Naive thymus-derived CD8-positive, alpha-beta T cell (primary cell): Measurements from ENCODE around the gene APOB. TPM values are rescaled to one million over a fixed set of nuclear protein-coding genes. Genes with fewer than 3 reads are reported as not detected.

ENCODE experiments used
- ATAC-seq, 2 donors: fragments of 150-1000 bp; cut with Tn5 transposase in 1 of 2; sonication (Bioruptor Pico), chemical (Tn5 transposase) in 1 of 2; 1 replicate in 1 of 2; 2 replicates in 1 of 2; pipeline ENCODE4 v1.10.0; 2021; ENCODE audit warnings: mild to moderate bottlenecking in 2 of 2, moderate library complexity in 2 of 2
- POLR2A ChIA-PET: fragments of 350-600 bp; sonication (Branson Sonifier 250); formaldehyde crosslinking; loops from one replicate; lab custom pipeline; 2021; ENCODE audit warnings: antibody characterized with exemption; lab: Charles Lee
- DNase-seq, 10 donors: peaks; one replicate each; pipeline versions ENCODE4 v3.0.0 to v3.0.0-alpha.2; 2020 to 2022
- H3K27ac Mint-ChIP-seq, 10 donors: one replicate each; pipeline ENCODE4 v1.8.0; 2020 to 2022; ENCODE audit warnings: mild to moderate bottlenecking in 10 of 10, mixed read lengths in 10 of 10, moderate library complexity in 4 of 10, inconsistent platforms in 1 of 10
- H3K27me3 Mint-ChIP-seq, 5 donors: one replicate each; pipeline ENCODE4 v1.8.0; 2021 to 2022; ENCODE audit warnings: mixed read lengths in 5 of 5
- H3K36me3 Mint-ChIP-seq, 3 donors: one replicate each; pipeline ENCODE4 v1.8.0; 2020 to 2022; ENCODE audit warnings: mixed read lengths in 3 of 3, mild to moderate bottlenecking in 2 of 3, inconsistent platforms in 1 of 3
- H3K4me1 Mint-ChIP-seq, 4 donors: one replicate each; pipeline ENCODE4 v1.8.0; 2021 to 2022; ENCODE audit warnings: mixed read lengths in 4 of 4
- H3K4me3 Mint-ChIP-seq, 10 donors: one replicate each; pipeline ENCODE4 v1.8.0; 2020 to 2022; ENCODE audit warnings: mild to moderate bottlenecking in 10 of 10, mixed read lengths in 10 of 10, moderate library complexity in 6 of 10, inconsistent platforms in 1 of 10
- H3K9me3 Mint-ChIP-seq, 9 donors: one replicate each; pipeline ENCODE4 v1.8.0; 2020 to 2022; ENCODE audit warnings: mixed read lengths in 9 of 9, mild to moderate bottlenecking in 3 of 9, inconsistent platforms in 1 of 9, moderate library complexity in 1 of 9
- polyA plus RNA-seq, 3 donors: library from polyadenylated mRNA; unstranded; fragments of 300-500 nt; fragmentation: Illumina TruSeq; gene quantifications; one replicate each; pipeline ENCODE4 v1.2.3, GENCODE V29; 2021
- total RNA-seq, 8 experiments: library from RNA in 2 of 8; stranded (reverse) in 2 of 8; gene quantifications; one replicate each; pipeline ENCODE4 v1.2.3 and lab custom pipeline; 2021 to 2026

APOB gene
- total and polyA plus RNA-seq, 5 experiments from 2014 or later: not detected

DNA sequence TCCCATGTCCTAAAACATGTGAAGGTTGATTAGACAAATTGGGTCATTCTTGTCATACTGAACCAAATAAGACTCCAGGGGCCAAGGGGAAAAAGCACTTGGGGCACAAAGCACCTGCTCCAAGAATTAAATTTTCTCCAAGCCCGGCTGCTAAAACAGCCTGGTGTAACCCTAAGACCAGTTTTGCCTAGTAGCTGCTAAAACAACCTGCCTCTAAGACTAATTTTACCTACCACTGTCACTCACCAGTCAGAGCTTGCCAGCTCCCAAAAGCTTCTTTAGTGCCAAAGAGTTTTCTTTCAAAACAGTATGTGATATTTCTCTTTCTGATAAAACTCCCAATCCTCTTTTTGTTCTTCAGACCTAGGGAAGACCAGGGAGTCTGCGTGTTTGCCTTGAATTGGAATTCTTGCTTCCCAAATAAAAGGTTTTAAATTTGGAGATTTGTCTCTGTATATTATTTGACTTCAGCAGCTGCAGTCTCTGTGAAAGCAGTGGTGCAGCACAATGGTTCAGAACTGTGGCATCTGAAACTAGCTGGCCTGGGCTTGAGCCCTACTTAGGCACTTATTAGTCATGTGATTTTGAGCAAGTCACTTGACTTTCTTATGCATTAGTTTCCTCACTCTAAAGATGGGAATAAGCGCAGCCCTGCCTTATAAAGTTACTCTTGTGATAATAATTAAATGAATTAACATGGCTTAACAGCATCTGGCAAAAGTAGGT lies 16.2 kb upstream of the APOB start:
- no peak overlapping the region for H3K4me3 Mint-ChIP-seq
- H3K9me3 Mint-ChIP-seq: peaks cover 0 to 3% (median 0%) of the 10 kb centered on the region in 9 donors
- H3K27ac Mint-ChIP-seq: no peak overlapping the region
- H3K27me3 Mint-ChIP-seq: peaks cover 4 to 10% (median 7%) of the 10 kb centered on the region in 5 donors
- ATAC-seq (no peak), DNase-seq (no peak)
- no peaks in the 10 kb centered on the region for H3K36me3 Mint-ChIP-seq
- POLR2A ChIA-PET: no interaction called here
- H3K4me1 Mint-ChIP-seq: no peaks in the 10 kb centered on the region

DNA sequence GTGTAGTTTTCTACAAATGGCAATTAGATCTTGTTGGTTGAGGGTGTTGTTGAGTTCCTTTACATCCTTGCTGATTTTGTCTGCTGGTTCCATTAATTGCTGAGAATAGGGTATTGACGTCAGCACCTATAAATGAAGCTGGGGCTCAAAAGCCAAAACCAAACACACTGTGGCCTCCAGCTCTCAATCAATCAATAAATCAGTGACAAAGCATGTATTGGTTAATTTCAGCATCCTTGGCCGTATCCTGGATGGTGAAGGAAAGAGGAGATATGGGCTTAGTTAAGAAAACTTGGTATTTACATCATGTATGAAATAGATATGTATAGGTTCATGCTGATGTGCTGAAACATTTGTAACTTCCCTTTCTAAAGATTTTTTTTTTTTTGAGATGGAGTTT lies 13.2 kb upstream of the APOB start:
- ATAC-seq: no peak
- peaks cover 9 to 20% (median 13%) of the 10 kb centered on the region in 5 donors for H3K27me3 Mint-ChIP-seq
- POLR2A ChIA-PET: no interaction called here
- no peak overlapping the region for H3K4me3 Mint-ChIP-seq
- no peak overlapping the region for H3K27ac Mint-ChIP-seq
- no peak for DNase-seq
- H3K36me3 Mint-ChIP-seq: no peaks in the 10 kb centered on the region
- H3K9me3 Mint-ChIP-seq: peaks cover 0 to 3% (median 0%) of the 10 kb centered on the region in 9 donors
- no peaks in the 10 kb centered on the region for H3K4me1 Mint-ChIP-seq

DNA sequence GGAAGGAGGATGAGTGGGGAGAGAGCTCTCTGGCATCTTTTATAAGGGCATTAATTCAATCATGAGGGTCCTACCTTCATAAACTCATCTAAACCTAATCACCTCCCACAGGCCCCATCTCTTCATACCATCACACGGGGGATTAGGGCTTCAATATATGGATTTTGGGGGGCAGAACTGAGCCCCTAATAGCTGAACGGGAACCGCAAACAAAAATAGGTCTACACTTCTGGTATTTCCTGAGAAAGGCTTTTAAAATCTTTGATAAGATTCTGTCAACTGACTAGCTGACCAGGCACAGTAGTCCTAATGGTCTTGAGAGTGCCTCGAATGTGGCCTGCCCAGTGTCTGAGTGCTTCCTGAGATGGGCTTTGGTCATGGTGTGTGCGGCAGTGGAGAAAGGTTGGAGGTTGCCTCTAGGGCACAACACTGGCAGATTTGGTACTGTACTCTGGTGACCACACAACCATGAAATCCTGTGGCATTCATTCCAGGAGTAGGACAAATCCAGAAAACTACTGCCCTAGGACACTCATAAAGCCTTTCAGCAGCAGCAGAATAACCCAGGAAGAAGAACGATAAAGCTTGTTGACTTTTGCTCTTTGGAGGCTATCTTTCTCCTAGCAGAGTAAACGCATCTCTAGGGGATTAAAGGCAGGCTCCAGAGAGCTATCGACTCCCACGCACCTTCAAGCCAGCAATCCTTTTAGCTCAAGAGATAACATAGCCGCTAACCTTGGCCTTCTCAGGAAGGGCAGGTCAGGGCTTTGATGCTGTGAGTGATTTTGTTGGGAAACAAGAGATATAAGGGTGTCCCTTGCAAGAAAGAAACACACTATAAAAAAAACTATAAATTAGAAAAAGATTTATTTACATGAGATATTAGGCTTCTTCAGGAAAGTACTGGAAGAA lies 12.3 kb upstream of the APOB start:
- Mint-ChIP-seq H3K4me3 (no peak overlapping the region), H3K27me3 (peaks cover 9 to 20% (median 13%) of the 10 kb centered on the region in 5 donors), H3K27ac (no peak overlapping the region), H3K9me3 (peaks cover 0 to 3% (median 0%) of the 10 kb centered on the region in 9 donors), H3K36me3 (no peaks in the 10 kb centered on the region), H3K4me1 (no peaks in the 10 kb centered on the region)
- POLR2A ChIA-PET: no interaction called here
- DNase-seq (no peak), ATAC-seq (no peak)

DNA sequence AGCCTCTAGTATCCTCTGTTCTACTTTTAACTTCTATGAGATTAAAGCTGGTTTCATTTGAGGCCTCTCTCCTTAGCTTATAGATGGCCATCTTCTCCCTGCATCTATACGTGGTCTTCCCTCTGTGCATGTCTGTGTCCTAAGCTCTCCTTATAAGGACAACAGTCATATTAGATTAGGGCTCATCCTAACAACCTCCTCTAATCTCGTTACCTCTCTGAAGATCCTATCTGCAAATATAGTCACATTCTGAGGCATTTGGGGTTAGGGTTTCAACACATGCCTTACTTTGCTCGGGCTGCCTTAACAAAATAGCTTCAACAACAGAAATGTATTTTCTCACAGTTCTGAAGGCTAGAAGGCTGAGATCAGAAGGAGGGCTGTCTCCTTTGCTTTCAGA lies 11.6 kb upstream of the APOB start:
- Mint-ChIP-seq H3K4me3 (no peak overlapping the region), H3K27ac (no peak overlapping the region), H3K4me1 (no peaks in the 10 kb centered on the region), H3K27me3 (peaks cover 9 to 20% (median 13%) of the 10 kb centered on the region in 5 donors), H3K36me3 (no peaks in the 10 kb centered on the region), H3K9me3 (peaks cover 0 to 3% (median 0%) of the 10 kb centered on the region in 9 donors)
- ATAC-seq: no peak
- POLR2A ChIA-PET: no interaction called here
- DNase-seq: no peak

DNA sequence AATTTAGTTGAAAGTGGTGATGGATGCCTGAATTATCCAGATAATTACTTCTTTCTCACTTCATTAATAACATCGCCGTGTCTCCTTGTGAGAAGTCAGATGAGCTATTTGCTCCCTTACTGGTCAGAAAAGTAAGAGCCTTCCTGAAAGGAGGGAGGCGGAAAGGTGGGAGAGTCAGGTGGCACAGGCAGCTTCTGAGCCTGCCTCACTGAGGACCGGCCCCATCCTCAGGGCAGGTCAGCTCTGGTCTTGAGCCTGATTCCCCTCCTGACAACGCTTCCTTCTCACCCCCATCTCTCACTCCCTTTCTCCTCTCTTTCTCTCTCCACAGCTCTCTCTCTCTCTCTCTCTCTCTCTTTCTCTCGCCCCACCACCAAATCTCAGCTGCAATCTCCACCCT lies 10.1 kb upstream of the APOB start:
- POLR2A ChIA-PET: no interaction called here
- H3K4me3 Mint-ChIP-seq: no peak overlapping the region

DNA sequence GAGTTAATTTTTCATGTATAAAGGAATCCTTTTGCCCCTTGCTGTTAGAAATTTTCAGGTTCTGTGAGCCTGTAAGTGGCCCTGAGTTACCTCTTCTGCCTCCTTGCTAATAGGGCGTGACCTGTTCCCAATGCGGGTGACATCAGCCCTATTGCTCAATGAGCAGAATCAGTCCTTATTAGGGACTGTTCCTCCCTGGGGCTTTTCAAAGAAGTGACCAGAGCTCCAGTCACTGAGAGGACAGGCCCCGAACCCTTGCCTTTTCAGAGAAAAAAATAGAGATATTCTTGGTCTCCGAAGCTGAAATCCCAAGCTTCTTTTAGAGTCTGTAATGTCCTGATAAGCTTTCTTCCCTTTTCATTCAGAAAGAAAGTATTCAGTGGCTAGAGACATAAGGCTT lies 8.2 kb upstream of the APOB start:
- POLR2A ChIA-PET: no interaction called here

More for the DNA sequence above, 10.1 kb upstream of the APOB start:
- no peak for DNase-seq
- ATAC-seq: no peak
- Mint-ChIP-seq H3K36me3 (no peaks in the 10 kb centered on the region), H3K27ac (no peak overlapping the region), H3K4me1 (no peaks in the 10 kb centered on the region), H3K9me3 (no peaks in the 10 kb centered on the region), H3K27me3 (peaks cover 4 to 21% (median 10%) of the 10 kb centered on the region in 5 donors)

DNA sequence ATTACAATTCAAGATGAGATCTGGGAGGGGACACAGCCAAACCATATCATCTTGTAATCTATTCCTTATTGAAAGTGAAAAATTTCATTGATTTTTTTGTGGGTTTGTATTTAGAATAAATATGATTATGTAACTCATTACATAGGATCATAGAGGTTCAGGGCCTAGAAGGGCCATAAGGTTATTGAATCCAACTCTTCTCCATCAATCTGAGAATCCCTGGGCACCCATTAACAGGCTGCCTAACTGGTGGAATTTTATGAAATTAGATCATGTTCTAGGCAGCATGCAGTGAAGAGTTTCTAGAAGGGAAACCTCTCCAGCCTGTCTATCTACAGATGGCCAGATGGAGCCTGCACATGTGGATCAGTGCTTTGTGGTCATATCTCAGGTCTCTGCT lies 6.3 kb upstream of the APOB start:
- DNase-seq (no peak), ATAC-seq (no peak)
- POLR2A ChIA-PET: no interaction called here
- Mint-ChIP-seq H3K27ac (no peak overlapping the region), H3K27me3 (peaks cover 9 to 44% (median 20%) of the 10 kb centered on the region in 5 donors), H3K9me3 (no peaks in the 10 kb centered on the region), H3K4me1 (no peaks in the 10 kb centered on the region), H3K4me3 (no peak overlapping the region), H3K36me3 (no peaks in the 10 kb centered on the region)

More for the DNA sequence above, 8.2 kb upstream of the APOB start:
- DNase-seq (no peak), ATAC-seq (no peak)
- Mint-ChIP-seq H3K27ac (no peak overlapping the region), H3K27me3 (peaks cover 9 to 36% (median 18%) of the 10 kb centered on the region in 5 donors), H3K36me3 (no peaks in the 10 kb centered on the region), H3K4me3 (no peak overlapping the region), H3K4me1 (no peaks in the 10 kb centered on the region), H3K9me3 (no peaks in the 10 kb centered on the region)

DNA sequence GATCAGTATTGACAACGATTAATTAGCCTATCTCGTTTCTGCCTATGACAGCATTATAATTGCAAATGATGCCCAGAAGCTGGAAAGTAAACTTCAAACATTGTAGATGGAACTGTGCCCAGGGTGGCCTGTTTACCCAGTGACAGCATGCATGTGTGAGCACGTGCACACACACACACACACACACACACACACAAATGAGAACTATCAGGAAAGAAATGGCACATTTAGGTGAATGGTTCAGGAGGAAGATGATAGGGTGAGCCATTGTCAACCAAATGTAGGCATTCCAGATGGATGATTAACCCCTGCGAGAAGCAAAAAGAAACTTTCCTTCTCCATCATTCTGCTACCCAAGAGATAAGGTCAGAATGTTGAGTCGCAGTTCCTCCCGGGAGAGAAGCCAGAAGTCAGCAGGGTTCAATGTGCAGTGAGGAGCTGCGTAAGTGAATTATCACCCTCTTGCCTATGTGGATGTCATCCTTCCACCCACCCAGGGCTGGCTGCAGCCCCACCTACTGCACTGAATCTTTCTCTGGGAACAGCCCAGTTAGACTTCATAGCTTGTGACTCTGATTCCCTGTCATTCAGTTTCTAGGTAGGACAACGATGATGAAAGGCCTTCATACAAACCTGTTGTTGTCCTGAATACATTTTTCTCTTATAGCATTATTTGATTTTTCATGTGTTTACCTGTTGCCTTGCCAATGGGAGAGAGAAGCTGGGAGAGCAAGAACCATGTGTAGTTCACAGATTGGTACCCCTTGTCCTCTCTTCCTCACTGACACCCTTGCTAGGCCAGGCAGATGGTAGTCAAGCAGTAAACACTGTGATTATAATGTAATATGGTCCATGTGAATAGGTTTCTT lies 3.5 kb upstream of the APOB start:
- POLR2A ChIA-PET: no interaction called here
- Mint-ChIP-seq H3K27ac (no peak overlapping the region), H3K9me3 (no peaks in the 10 kb centered on the region), H3K36me3 (no peaks in the 10 kb centered on the region), H3K4me1 (peaks cover 3 to 6% (median 4%) of the 10 kb centered on the region in 4 donors), H3K4me3 (no peak overlapping the region), H3K27me3 (peaks cover 19 to 56% (median 33%) of the 10 kb centered on the region in 5 donors)
- no peak for ATAC-seq
- no peak for DNase-seq

DNA sequence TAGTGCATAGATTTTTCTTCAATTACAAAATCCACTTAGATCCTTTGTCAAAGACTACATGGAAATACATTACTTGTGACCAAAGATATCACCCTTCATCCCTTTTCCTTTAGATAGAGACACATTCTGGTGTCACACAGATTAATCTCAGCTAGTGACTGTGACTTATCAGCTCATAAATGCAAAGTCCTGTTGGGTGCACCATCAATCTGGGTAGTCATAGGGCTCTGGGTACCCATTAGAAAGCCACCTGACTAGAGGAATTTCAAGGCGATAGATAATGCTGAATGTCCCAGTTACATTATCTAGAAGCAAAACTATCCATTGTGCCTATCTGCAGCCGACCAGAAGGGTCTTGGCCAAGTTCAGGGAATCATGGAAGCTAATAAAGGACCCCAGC lies 2.6 kb upstream of the APOB start:
- DNase-seq: no peak
- H3K36me3 Mint-ChIP-seq: no peaks in the 10 kb centered on the region

DNA sequence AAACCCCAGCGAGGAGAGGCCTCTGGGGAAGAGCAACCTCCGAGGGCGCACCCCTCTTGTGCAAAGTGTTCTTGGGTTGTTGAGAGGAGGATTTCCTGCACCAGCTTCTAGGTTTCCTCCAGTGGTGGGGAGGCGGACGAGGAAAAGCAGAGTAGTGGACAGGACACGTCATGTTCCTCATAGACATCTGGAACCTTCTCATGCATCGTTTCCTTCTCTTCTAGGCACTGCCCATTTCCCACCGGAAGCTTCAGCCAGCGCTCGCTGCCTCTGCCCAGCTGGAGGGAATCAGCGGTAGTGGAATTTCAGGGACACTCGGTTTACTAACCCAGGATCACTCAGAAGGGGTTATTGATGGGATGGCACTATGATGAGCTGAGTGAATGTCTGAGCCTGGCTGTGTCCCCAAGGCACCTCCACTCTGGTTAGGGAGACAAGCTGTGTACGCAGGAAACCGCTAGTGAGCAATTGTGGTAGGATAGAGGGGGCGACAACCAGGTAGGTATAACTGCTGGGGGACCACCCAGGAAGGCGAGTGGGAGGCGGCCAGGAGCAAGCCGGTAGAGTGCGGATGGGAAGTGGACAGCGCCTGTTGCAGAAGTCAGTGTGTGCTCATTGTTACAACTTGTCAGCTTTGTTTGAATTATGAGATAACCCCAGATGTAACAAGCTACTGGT lies 960 bp upstream of the APOB start:
- H3K9me3 Mint-ChIP-seq: no peaks in the 10 kb centered on the region
- H3K4me1 Mint-ChIP-seq: peaks cover 3 to 6% (median 4%) of the 10 kb centered on the region in 4 donors
- H3K27ac Mint-ChIP-seq: no peak overlapping the region
- peaks cover 23 to 66% (median 34%) of the 10 kb centered on the region in 5 donors for H3K27me3 Mint-ChIP-seq
- POLR2A ChIA-PET: no interaction called here
- no peak for DNase-seq
- no peak for ATAC-seq
- no peaks in the 10 kb centered on the region for H3K36me3 Mint-ChIP-seq
- H3K4me3 Mint-ChIP-seq: no peak overlapping the region

More for the DNA sequence above, 2.6 kb upstream of the APOB start:
- ATAC-seq: no peak
- Mint-ChIP-seq H3K4me3 (no peak overlapping the region), H3K27ac (no peak overlapping the region), H3K4me1 (peaks cover 3 to 6% (median 4%) of the 10 kb centered on the region in 4 donors), H3K27me3 (peaks cover 23 to 65% (median 34%) of the 10 kb centered on the region in 5 donors), H3K9me3 (no peaks in the 10 kb centered on the region)
- POLR2A ChIA-PET: no interaction called here

DNA sequence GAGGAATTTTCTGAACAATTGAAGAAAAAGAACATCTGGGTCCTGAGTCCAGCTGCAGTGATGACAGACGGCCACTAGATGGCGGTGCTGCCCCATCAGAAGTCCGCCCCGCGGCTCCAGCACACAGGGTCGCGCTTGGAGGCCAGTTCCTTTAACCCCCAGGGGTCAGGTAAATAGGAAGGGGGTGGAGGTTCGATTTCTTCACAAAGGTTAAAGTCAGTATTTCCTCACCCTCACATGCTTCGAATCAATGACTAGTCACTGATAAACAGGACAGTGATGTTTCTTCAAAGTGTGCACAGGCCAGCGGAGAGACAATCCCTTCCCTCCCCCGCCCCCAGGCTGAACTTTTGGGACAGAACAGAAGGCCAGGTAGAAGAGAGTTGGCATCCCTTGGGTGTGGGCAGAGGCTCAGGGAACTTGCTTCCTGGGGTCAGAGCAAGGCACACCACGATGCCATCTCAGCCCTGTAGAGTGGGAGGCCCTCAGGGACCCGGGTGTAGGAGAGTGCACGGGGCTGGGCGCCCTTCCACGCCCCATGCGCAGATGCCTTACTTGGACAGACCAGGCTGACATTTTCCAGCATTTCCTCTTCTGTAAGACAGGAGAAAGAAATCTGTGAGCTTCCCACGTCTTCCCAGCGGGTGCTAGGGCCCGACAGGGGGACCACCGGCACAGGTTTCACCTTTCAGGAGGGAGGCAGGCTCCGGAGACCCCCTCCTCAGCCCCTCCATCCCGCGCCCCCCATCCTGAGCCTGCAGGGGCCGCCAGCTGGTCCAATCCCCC lies 722 bp downstream of the APOB start:
- DNase-seq: peak; percentile 10 to 65 (median 44)
- no peaks in the 10 kb centered on the region for H3K36me3 Mint-ChIP-seq
- peak overlapping the region in 8 of 10 donors; percentile 5 to 66 (median 46) for H3K4me3 Mint-ChIP-seq
- peak; percentile 39 to 44 for ATAC-seq
- H3K27me3 Mint-ChIP-seq: peaks cover 23 to 68% (median 30%) of the 10 kb centered on the region in 5 donors
- H3K27ac Mint-ChIP-seq: no peak overlapping the region
- H3K9me3 Mint-ChIP-seq: no peaks in the 10 kb centered on the region
- POLR2A ChIA-PET: no interaction called here
- peaks cover 3 to 6% (median 4%) of the 10 kb centered on the region in 4 donors for H3K4me1 Mint-ChIP-seq
